B cell (primary cell): ENCODE results near the gene SPP2. TPM values are rescaled to one million over a fixed set of nuclear protein-coding genes. Genes with fewer than 3 reads are reported as not detected.

Source experiments
- ATAC-seq: fragments of 200-7000 bp; cut with Tn5 transposase; one replicate; pipeline ENCODE4 v1.10.0; 2021; ENCODE audit warnings: low read depth, mild to moderate bottlenecking, moderate number of reproducible peaks, moderate library complexity
- CTCF ChIA-PET: fragments of 350-600 bp; sonication (Branson Sonifier 250); formaldehyde crosslinking; loops from one replicate; lab custom pipeline; 2021; ENCODE audit warnings: antibody characterized with exemption, inconsistent platforms; lab: Charles Lee
- POLR2A ChIA-PET: fragments of 350-600 bp; sonication (Branson Sonifier 250); formaldehyde crosslinking; loops from one replicate; lab custom pipeline; 2021; ENCODE audit warnings: antibody characterized with exemption; lab: Charles Lee
- DNase-seq: peaks from one replicate; pipeline ENCODE4 v3.0.0; 2013
- H2AFZ ChIP-seq: 2 replicates; pipeline ENCODE4 v1.6.1; 2012; ENCODE audit warnings: mild to moderate bottlenecking, low read depth, low read length; ENCODE audit not compliant: insufficient read depth, poor library complexity, severe bottlenecking
- H3K27ac ChIP-seq, 2 donors: 1 replicate in 1 of 2; 2 replicates in 1 of 2; pipeline ENCODE4 v1.5.1; 2012 to 2013; ENCODE audit warnings: low read length in 2 of 2, mild to moderate bottlenecking in 2 of 2, moderate library complexity in 1 of 2
- H3K27me3 ChIP-seq, 4 experiments: fragments of 200-600 bp in 1 of 4; sonication (generic) in 1 of 4; replicated peaks in 1 of 4; 1 replicate in 2 of 4; 2 replicates in 2 of 4; pipeline versions ENCODE4 v1.6.1 to v1.7.0; 2013 to 2016; ENCODE audit warnings: low read length in 3 of 4, mild to moderate bottlenecking in 2 of 4, mixed read lengths in 1 of 4, moderate library complexity in 1 of 4; ENCODE audit not compliant: insufficient read depth in 4 of 4, control insufficient read depth in 3 of 4; ENCODE audit errors: control extremely low read depth in 1 of 4
- H3K36me3 ChIP-seq, 2 experiments: replicated peaks in 1 of 2; 1 replicate in 1 of 2; 2 replicates in 1 of 2; pipeline versions ENCODE4 v1.6.1 to v1.7.1; 2013; ENCODE audit warnings: low read length in 1 of 2; ENCODE audit not compliant: insufficient read depth in 2 of 2, control insufficient read depth in 1 of 2; ENCODE audit errors: control extremely low read depth in 1 of 2, extremely low read depth in 1 of 2
- H3K4me1 ChIP-seq, 2 donors: fragments of 200-600 bp in 1 of 2; sonication (generic) in 1 of 2; 1 replicate in 1 of 2; 2 replicates in 1 of 2; pipeline versions ENCODE4 v1.5.1 to v1.6.1; 2013 to 2017; ENCODE audit warnings: low read length in 2 of 2; ENCODE audit not compliant: control insufficient read depth in 2 of 2, insufficient read depth in 2 of 2
- H3K4me2 ChIP-seq: replicated peaks from 2 replicates; pipeline ENCODE3; 2012; ENCODE audit warnings: mild to moderate bottlenecking, low read depth, low read length; ENCODE audit not compliant: poor library complexity, severe bottlenecking
- H3K4me3 ChIP-seq, 5 experiments: fragments of 200-600 bp in 1 of 5; sonication (generic) in 1 of 5; 1 replicate in 3 of 5; 2 replicates in 2 of 5; pipeline versions ENCODE4 v1.5.1 to v1.7.0; 2011 to 2016; ENCODE audit warnings: low read length in 4 of 5, mild to moderate bottlenecking in 4 of 5, low read depth in 2 of 5, control low read depth in 1 of 5, moderate library complexity in 1 of 5; ENCODE audit not compliant: insufficient read depth in 1 of 5; ENCODE audit errors: control extremely low read depth in 1 of 5, extremely low read depth in 1 of 5
- H3K79me2 ChIP-seq: fragments of 200-600 bp; sonication (generic); one replicate; pipeline ENCODE4 v1.6.0; 2016; ENCODE audit warnings: low read length; ENCODE audit not compliant: control insufficient read depth, insufficient read depth
- H3K9ac ChIP-seq: fragments of 200-600 bp; sonication (generic); 2 replicates; pipeline ENCODE4 v1.6.1; 2017; ENCODE audit warnings: mild to moderate bottlenecking, low read length, moderate library complexity
- H3K9me3 ChIP-seq, 3 donors: one replicate each; pipeline versions ENCODE4 v1.6.1 to v1.7.1; 2013; ENCODE audit warnings: low read length in 2 of 3; ENCODE audit not compliant: control insufficient read depth in 2 of 3, insufficient read depth in 1 of 3; ENCODE audit errors: control extremely low read depth in 1 of 3
- H4K20me1 ChIP-seq: 2 replicates; pipeline ENCODE4 v1.6.0; 2012; ENCODE audit warnings: mild to moderate bottlenecking, low read length; ENCODE audit not compliant: insufficient read depth, control insufficient read depth, poor library complexity, severe bottlenecking
- H3K27ac Mint-ChIP-seq: one replicate; pipeline ENCODE4 v1.8.0; 2021; ENCODE audit warnings: mixed read lengths
- H3K27me3 Mint-ChIP-seq: one replicate; pipeline ENCODE4 v1.8.0; 2021; ENCODE audit warnings: mixed read lengths
- H3K4me1 Mint-ChIP-seq: one replicate; pipeline ENCODE4 v1.8.0; 2021; ENCODE audit warnings: mixed read lengths
- H3K4me3 Mint-ChIP-seq: one replicate; pipeline ENCODE4 v1.8.0; 2021; ENCODE audit warnings: mixed read lengths
- H3K9me3 Mint-ChIP-seq: one replicate; pipeline ENCODE4 v1.8.0; 2022; ENCODE audit warnings: mixed read lengths; ENCODE audit not compliant: insufficient read depth
- CTCF ChIP-seq: fragments of 200-600 bp; IDR thresholded peaks from one replicate; pipeline ENCODE4 v1.8.0; 2022; ENCODE audit warnings: antibody characterized with exemption, mild to moderate bottlenecking
- EZH2 ChIP-seq: IDR thresholded peaks from 2 replicates; pipeline ENCODE4 v1.6.1; 2012; ENCODE audit warnings: borderline replicate concordance, low read depth, mild to moderate bottlenecking, moderate library complexity, low read length; ENCODE audit not compliant: insufficient read depth, poor library complexity, severe bottlenecking
- WGBS: methylation state at CpG from one replicate; pipeline ENCODE4 v1.1.5; 2013; ENCODE audit warnings: missing lambda C conversion rate; ENCODE audit not compliant: insufficient coverage; 5-methylcytosine and 5-hydroxymethylcytosine counted together
- intact Hi-C: fragments of 100-400 bp; cut with micrococcal nuclease; formaldehyde crosslinking; loops from one replicate; pipeline ENCODE4 v1.10.0; 2022
- polyA plus RNA-seq: library from polyadenylated mRNA; depleted of rRNA; stranded (reverse); fragments of >200 nt; gene quantifications from 2 replicates; pipeline ENCODE4 v1.2.3, GENCODE V29; 2012
- total RNA-seq, 2 donors: library from RNA; stranded (reverse); fragments of 120-200 nt in 1 of 2; gene quantifications; 1 replicate in 1 of 2; 2 replicates in 1 of 2; pipeline versions ENCODE4 v1.2.3 to v1.2.4, GENCODE V29; 2013 to 2022

SPP2 gene
- total and polyA plus RNA-seq, 2 donors (not counting 1 experiment from before 2014, with no cell fraction given): not detected

- no peak overlapping the region for H2AFZ ChIP-seq
- Mint-ChIP-seq H3K4me3 (no peak overlapping the region), H3K9me3 (peaks cover 8% of the 10 kb centered on the region), H3K4me1 (peaks cover 7% of the 10 kb centered on the region), H3K27me3 (peaks cover 53% of the 10 kb centered on the region), H3K27ac (no peak overlapping the region)
- CTCF ChIA-PET: no interaction called here
- ATAC-seq (no peak), DNase-seq (no peak)
- no peak overlapping the region for H3K9ac ChIP-seq
- WGBS: 66% methylated on average over 4 of the region's 7 CpGs
- POLR2A ChIA-PET: no interaction called here
- no peak overlapping the region for H3K4me3 ChIP-seq
- no peaks in the 10 kb centered on the region for H4K20me1 ChIP-seq
- peaks cover 0 to 9% of the 10 kb centered on the region in 2 donors for H3K4me1 ChIP-seq
- H3K4me2 ChIP-seq: no peak overlapping the region
- H3K27me3 ChIP-seq: peaks cover 0 to 19% (median 12%) of the 10 kb centered on the region in 4 experiments
- peaks cover 0 to 4% (median 3%) of the 10 kb centered on the region in 3 donors for H3K9me3 ChIP-seq
- TF ChIP-seq CTCF (no peak), EZH2 (no peak)
- H3K36me3 ChIP-seq: no peaks in the 10 kb centered on the region
- intact Hi-C loops: no loop called here
- no peak overlapping the region for H3K27ac ChIP-seq
- no peaks in the 10 kb centered on the region for H3K79me2 ChIP-seq
Observed at GRCh38 chr2:234083572-234084348, 33.3 kb downstream of the SPP2 start.

GRCh38 chr2:234091432-234091879 is 41.0 kb downstream of the SPP2 start:
- Mint-ChIP-seq H3K9me3 (peaks cover 8% of the 10 kb centered on the region), H3K4me3 (no peak overlapping the region), H3K4me1 (no peaks in the 10 kb centered on the region), H3K27me3 (peaks cover 35% of the 10 kb centered on the region), H3K27ac (no peak overlapping the region)
- Histone ChIP-seq H3K27me3 (peaks cover 0 to 17% (median 2%) of the 10 kb centered on the region in 4 experiments), H3K36me3 (no peaks in the 10 kb centered on the region), H2AFZ (no peak overlapping the region), H4K20me1 (no peaks in the 10 kb centered on the region), H3K4me2 (no peak overlapping the region), H3K9ac (no peak overlapping the region), H3K9me3 (peaks cover 0 to 8% (median 3%) of the 10 kb centered on the region in 3 donors), H3K27ac (no peak overlapping the region), H3K4me1 (no peaks in the 10 kb centered on the region), H3K4me3 (no peak overlapping the region), H3K79me2 (no peaks in the 10 kb centered on the region)
- WGBS: 73% methylated on average over 4 of the region's 5 CpGs
- ChIA-PET POLR2A (no interaction called here), CTCF (no interaction called here)
- no peak for DNase-seq
- intact Hi-C loops: no loop called here
- TF ChIP-seq CTCF (no peak), EZH2 (no peak)
- no peak for ATAC-seq
